HG03097 (cell line): ENCODE data around the gene GNAQ.

ENCODE experiments used
- ATAC-seq: cut with Tn5 transposase; IDR thresholded peaks from one replicate; pipeline ENCODE4 v1.9.1; 2021; ENCODE audit not compliant: unreplicated experiment, low FRiP score

GNAQ gene

GRCh38 chr9:77949751-77950436, 81.7 kb downstream of the GNAQ start:
- no peak for ATAC-seq

GRCh38 chr9:77947651-77948050, 84.0 kb downstream of the GNAQ start:
- ATAC-seq = no peak

- ATAC-seq = no peak
These were observed 84.5 kb downstream of the GNAQ start for GRCh38 chr9:77946969-77947620.

GRCh38 chr9:77946296-77946695, 85.3 kb downstream of the GNAQ start:
- no peak for ATAC-seq

- no peak for ATAC-seq
These were observed 85.8 kb downstream of the GNAQ start for GRCh38 chr9:77945798-77946197.

- no peak for ATAC-seq
These were observed 86.9 kb downstream of the GNAQ start for GRCh38 chr9:77944556-77945243.

GRCh38 chr9:77943057-77943456, 88.6 kb downstream of the GNAQ start:
- ATAC-seq = no peak

GRCh38 chr9:77939149-77939668, 92.4 kb downstream of the GNAQ start:
- no peak for ATAC-seq

- no peak for ATAC-seq
These were observed 93.4 kb downstream of the GNAQ start for GRCh38 chr9:77938163-77938562.

- no peak for ATAC-seq
These were observed 95.6 kb downstream of the GNAQ start for GRCh38 chr9:77935974-77936373.

- no peak for ATAC-seq
These were observed 96.4 kb downstream of the GNAQ start for GRCh38 chr9:77935211-77935610.

- ATAC-seq = no peak
These were observed 97.6 kb downstream of the GNAQ start for GRCh38 chr9:77933976-77934375.

- ATAC-seq = no peak
These were observed 98.6 kb downstream of the GNAQ start for GRCh38 chr9:77933019-77933418.

GRCh38 chr9:77929942-77930341, 101.7 kb downstream of the GNAQ start:
- ATAC-seq = no peak

GRCh38 chr9:77927265-77927664, 104.3 kb downstream of the GNAQ start:
- no peak for ATAC-seq

GRCh38 chr9:77926371-77926878, 105.2 kb downstream of the GNAQ start:
- no peak for ATAC-seq

GRCh38 chr9:77922591-77922990, 109.0 kb downstream of the GNAQ start:
- ATAC-seq = no peak

GRCh38 chr9:77917800-77918199, 113.8 kb downstream of the GNAQ start:
- no peak for ATAC-seq

- no peak for ATAC-seq
These were observed 114.8 kb downstream of the GNAQ start for GRCh38 chr9:77916820-77917219.

GRCh38 chr9:77916410-77916819, 115.2 kb downstream of the GNAQ start:
- ATAC-seq = no peak

GRCh38 chr9:77915744-77916143, 115.9 kb downstream of the GNAQ start:
- ATAC-seq = no peak
